TTC549 (cell line): ENCODE results near the gene NUP155.
"Not testable (repeated sequence)": the region's sequence is repeated elsewhere in the genome, so short reads cannot be mapped to it uniquely, and the experiment has no call there.

Source experiments
- FAIRE-seq: peaks from 2 replicates; lab custom pipeline; 2012; peaks lifted over from hg19 to GRCh38; lab: Jason Lieb, UNC

NUP155 gene

GRCh38 chr5:37275511-37275910, 95.4 kb downstream of the NUP155 start:
- FAIRE-seq = no peak

DNA sequence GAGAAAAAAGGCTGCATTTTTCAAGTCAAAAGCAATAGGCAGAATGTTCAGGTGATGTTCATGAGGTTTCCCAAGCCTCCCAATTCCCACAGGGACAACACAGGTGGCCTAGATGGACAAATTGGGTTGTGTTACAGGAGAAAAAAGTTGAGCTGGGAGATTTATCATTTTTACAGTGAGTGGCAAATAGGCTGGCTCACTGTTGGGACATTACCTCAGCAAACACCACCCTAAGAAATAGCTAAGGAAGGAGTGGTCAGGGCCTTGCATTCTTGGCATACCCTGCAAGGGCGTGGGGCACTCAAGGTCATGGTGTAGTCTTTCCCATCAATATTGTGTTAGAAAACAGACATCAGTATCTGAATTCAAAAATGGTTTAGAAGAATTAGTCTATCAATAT, 98.4 kb downstream of the NUP155 start:
- no peak for FAIRE-seq

GRCh38 chr5:37268100-37268499, 102.8 kb downstream of the NUP155 start:
- FAIRE-seq = not testable (repeated sequence)

DNA sequence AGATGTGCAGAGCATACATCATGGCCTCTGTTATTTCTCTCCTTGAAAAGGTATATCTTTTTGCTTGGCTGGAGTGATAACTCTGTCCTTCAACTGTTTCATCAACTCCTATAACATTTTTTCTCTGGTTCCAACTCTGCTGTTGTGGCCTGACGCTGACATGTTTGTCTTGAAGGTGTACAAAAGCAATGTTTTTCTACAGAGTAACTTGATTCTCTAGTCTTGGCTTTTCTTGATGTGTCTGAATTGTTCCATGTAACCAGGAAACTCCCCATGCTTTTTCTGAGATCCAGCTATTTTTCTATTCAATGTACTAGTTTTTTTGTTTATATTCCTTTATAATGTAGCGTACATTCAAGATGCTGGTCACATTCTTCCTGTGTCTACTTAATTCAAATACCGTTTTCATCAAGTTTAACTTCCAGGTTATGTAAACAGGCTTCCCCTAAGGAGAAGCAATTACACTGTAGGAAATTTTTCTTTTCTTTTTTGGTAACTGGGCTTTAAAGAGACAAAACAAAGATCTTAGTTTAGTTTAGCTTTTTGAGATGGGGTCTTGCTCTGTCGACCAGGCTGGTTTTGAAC, 115.0 kb downstream of the NUP155 start:
- no peak for FAIRE-seq

GRCh38 chr5:37254581-37254980, 116.3 kb downstream of the NUP155 start:
- no peak for FAIRE-seq

DNA sequence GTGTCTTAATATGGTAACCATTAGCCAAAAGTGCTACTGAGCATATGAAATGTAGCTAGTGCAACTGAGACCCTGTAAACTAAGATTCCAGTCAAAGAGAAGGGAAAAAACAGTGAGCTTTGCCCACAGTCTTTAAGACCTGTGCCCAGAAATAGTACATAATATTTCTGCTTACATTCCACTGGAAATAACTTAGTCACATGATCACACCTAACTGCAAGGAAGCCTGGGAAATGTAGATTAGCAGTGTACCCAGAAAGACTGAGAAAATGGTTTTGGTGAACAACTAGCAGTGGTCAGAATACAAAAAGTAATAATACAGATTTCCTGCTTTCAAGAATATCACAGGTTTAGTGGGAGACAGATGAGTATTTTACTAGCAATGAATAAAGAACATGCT, 119.2 kb downstream of the NUP155 start:
- no peak for FAIRE-seq

GRCh38 chr5:37249815-37250164, 121.1 kb downstream of the NUP155 start:
- FAIRE-seq = no peak

DNA sequence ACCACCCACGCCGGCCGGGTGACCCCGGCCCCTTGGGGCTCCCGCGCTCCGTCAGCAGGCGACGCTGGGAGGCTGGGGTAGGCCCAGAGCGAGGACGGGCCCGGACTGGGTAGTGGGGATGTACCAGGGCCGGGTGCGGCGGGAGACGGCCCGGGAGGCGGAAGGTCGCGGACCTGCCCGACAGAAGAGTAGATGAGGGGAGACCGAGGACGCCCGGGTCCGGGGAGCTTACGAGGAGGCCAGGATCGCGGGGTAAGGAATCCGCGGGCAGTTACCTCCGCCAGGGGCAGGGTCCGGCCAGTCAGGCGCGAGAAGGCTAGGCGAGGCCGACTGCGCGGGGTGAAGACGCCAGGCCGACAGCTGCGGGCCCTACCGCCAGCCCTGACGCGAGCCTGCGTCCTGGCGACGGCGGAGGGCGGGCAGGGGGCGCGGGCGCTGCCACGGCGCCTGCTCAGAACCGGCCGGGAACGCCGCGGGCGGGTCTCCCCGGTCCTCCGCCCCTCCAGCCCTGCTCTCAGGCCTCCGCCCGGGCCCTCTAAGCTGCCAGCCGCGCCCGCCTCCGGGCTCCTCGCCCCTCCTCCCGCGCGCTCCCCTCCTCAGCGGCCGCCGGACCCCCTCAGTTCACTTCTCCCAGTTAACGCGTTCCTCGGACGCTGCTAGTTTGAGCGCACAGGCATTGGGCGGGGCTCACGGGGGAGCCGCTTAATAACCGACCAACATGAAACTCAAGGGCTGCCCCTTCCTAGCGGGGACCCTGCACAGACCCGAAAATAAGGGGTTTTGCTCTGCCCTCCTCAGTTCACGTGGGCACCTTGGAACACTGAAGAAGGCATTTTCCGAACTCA, 121.7 kb downstream of the NUP155 start, which contains the start of gene CPLANE1:
Gene CPLANE1 (minus strand): TSS at position 407 of the 845 bp plus-strand sequence. CDS start 1,678 bp downstream, outside the sequence.
- FAIRE-seq = no peak

DNA sequence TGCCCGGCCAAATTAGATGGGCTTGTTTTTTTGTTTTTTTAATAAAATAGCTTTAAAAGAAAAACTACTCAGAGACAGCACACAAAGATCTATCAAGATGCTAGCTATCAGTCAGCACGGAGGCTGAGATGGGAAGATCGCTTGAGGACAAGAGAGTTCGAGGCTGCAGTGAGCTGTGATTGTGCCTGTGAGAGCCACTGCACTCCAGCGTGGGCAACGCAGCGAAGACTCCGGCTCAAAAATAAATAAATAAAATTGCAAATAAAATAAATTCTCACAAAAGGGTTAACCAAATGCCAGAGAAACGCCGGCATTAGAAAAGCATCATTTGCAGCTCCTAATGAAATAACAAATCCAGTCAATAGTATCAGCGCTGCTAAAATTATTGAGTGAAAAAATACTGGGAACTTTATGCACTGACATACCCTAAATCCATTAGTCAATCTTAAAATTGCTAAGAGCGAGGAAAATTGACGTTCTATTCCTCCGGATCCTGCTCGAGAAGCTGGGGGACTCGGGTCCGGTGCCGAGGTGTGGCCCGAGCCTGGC, 122.4 kb downstream of the NUP155 start:
- no peak for FAIRE-seq

- FAIRE-seq = no peak
Measured at GRCh38 chr5:37247496-37247895, 123.4 kb downstream of the NUP155 start.

- no peak for FAIRE-seq
Measured at GRCh38 chr5:37247036-37247435, 123.9 kb downstream of the NUP155 start.
